NCI-H82 treated with DMSO at 0.1 percent for 48 hours (cell line): Measurements from ENCODE around the gene CHD3.
A peak's percentile ranks its signal among the peaks of the same experiment; 100 is the strongest.

Source experiments
- DNase-seq: peaks from one replicate; lab custom pipeline; 2025; ENCODE audit not compliant: unreplicated experiment; lab: John Stamatoyannopoulos, UW

Gene CHD3

DNA sequence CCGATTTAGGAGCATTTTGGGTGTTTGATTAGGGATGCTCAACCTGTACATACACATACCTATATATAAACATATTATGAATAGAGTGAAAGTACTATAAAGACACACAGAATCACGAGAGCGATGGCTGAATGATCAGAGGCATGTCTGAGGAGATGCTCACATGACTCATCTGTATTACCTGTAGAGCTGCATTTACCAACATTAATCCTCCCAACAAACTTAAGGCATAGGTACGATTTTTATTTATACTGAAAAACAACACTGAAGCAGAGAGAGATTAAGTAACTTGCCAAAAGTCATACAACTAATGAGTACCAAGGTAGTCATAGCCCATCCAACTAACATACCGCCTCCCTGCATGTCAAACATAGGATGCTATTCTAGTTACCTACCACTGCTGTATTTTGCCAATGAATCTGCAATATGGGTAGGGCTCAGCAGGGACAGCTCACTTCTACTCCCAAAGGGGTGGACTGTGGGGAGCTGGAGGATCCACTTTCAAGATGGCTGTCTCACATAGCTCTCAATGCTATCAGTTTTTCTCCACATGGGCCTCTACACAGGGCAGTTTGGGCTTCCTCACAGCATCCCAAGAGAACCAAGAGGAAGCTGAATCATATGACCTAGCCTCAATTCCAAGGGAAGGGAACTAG lies 23.5 kb upstream of the CHD3 start:
- no peak for DNase-seq

DNA sequence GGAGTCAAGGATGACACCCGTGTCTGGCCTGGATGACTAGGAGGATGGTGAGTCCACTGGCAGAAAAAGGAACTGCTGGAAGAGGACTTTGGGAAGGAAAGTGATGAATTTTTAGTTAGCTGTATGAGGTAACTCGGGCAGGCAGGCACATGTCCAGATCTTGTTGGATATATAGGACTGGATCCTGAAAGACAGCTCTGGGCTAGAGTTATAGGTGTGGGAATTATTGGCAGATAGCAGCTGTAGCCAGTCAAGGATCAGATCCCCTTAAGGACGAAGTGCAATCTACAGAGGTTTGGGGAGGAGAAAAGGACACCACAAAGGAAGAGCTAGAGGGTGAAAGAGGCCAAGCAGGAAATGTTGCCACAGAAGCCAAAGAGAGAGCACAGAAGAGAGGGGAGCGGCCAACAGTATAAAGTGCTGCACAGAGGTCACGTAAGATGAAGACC lies 20.7 kb upstream of the CHD3 start:
- no peak for DNase-seq

DNA sequence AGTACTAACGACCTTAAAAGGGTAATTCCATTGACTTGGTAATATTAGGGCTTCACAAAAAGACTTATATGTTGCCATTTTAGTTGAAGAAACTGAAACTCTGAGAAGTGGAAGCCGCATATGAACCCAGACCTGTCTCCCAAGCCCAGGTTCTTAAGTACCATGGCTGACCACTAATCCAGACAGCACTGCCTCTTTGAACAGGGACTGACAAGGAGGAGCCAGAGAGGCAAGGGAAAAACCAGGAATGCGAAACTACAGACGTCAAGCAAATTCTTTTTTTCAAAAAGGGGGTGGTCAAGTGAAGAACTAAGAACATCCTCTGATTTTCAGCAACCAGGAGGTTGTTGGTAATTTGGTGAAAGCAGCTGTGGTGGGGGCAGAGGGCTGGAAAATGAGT lies 15.5 kb upstream of the CHD3 start:
- no peak for DNase-seq

DNA sequence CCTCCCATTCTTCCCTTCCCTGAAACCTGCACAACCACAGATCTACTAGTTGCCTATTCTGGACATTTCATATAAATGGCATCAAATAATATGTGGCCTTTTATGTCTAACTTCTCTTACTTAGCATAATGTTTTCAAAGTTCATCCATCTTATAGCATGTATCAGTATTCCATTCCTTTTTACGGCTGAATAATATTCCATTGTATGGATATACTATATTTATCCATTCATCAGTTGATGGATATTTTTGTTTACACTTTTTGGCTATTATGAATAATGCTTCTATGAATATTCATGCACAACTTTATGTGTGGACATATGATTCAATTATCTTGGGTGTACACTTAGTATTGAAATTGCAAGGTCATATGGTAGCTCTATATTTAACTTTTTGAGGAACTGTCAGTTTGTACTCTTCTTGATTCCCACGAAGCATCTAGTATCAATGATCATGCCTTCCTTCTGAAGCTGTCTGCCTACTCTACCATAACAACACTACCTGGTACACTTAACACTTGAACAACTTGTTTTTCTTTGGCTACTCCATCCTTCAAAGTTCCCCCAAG lies 12.7 kb upstream of the CHD3 start:
- DNase-seq: no peak

DNA sequence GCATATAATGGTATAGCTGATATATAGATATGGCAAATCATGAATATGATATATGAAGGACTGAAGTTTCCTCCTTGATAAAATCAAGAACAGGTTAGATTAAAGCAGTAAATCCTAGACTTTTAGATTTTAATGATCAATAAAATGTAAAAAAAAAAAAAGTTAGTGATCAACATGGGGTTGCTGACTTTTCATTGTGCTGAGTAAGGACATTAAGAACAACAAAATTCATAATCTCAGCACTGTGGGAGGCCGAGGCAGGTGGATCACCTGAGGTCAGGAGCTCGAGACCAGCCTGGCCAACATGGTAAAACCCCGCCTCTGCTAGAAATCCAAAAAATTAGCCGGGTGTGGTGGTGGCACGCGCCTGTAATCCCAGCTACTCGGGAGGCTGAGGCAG lies 10.4 kb upstream of the CHD3 start:
- no peak for DNase-seq

DNA sequence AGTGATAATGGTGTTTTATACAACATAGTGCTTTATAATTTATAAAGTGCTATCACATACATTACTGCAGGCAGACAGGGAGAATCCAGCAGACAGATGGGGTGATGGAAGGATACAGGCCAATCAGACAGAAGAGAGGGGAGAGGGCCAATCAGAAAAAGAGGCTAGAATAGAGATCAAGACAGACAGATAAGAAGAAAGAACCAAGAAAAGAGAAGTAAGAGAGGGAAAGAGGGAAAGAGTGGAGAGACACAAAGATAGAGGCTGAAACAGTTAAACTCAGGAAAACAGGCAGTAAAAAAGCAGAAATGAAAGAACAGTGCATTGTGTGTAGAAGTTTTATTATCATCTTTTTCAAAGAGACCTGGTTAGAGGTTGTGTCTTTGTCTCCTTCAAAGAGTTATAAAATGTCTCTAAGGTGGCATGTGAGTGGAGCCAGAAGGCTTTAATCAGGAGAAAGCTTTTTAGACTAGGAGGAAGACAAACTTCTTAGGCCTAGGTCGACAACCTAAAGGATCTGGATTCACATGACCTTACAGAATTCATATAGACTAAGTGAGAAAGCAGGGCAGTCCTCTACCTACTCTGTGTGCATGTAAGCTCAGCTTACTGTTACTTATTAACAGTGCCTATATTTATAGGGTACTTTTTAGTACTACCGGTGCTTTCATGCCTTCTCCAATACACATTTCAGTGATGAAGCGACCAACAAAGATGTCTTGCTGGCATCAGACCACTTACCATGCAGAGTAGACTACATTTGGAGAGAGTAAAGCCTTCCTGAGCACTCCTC lies 8.3 kb upstream of the CHD3 start:
- peak; percentile 70 for DNase-seq

DNA sequence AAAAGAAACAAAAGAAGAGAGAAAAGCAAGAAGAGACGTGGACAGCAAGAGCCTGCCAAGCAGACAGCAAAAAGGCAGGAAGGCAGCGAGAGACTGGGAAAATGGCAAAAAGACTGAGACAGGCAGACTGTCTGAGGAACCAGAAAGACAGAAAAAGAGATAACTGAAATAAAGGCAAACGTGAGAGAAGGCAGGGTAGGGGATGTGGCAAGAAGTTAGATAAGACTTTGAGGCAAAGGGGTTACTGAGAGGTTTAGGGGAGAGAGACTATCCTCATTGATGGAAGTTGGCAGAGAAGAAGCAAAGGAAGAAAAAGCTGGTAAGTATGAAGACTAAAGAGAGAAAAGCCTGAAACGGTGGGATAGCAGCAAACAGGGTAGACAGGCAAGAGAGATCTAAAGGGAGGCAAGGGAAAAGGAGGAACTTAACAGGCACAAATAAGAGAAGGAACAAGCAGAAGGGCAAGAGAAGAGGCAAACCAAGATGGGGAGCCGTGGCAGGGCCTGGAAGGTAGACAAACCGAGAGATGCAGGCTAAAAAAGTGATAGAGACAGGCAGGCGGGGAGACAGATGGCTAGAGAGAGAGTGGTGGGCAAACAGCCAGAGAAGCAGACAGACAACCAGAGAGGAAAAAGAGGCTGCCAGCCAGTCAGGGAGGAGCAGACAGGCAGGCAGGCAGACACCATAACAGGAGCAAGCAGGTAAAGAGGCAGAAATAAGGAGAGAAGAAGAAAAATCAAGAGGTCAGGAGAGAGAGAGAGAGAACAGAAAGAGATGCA lies 7.1 kb upstream of the CHD3 start:
- peak; percentile 88 for DNase-seq

DNA sequence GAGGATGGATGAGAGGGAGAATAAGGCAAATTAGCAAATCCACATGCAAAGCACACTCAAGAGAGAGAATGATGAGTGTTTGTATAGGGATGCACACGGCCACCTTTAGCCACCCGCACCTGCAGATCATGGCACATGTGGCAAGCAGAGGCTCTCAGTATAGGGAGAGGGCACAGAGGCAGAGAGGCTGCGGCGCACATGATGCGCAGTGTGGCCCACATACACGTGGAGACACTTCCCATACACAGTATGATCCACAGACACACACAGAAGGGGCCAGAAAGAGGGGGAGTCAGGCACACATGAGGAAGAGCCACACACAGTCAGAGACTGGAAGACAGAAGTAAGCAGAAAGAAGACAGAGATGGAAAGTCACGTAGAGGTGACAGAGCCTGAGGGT lies 6.5 kb upstream of the CHD3 start:
- no peak for DNase-seq

DNA sequence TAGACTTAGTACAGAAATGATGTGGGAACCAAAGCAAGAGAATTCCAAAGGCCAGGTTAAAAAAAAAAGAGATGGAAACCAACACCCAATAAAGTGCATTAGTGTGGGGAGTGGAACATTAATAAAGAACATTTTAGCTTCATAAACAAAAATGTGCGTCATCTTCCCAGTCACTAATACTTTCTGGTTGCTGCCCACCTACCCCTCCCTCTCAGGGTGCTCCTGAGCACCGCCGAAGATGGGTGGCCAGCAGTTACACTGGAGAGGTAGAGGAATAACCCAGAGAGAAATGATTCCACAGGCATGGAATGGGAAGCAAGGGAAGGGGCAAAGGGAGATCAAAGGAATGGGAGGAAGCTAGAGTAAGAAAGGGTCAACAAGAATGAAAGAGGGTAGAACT lies 6.0 kb upstream of the CHD3 start:
- DNase-seq: peak; percentile 49

DNA sequence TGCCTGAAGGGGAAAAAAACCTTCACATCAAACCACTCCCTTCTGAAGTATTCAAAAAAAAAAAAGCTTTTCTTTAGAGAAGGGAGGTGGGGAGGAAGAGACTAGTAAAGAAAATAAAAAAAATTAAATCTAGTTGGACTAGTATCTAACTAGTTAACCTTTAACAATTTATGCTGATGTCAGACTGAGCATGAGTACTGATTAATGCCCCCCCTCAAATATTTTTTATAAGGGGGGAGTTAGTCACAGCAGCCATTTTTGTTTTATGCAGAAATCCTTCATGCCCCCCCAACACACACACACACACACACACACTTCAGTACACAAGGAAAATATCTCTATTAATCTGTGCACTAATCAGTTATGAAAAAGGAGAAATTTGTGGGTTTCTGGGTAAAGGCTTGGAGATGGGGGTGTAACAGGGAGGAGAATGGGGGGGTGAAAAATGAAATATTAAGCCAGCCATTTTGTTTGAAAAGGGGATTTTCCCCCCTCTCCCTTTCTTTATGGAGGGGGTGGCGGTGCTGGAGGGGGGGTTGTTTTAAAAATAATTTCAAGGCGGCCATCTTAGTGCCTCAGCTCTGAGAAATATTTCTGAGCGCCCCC lies 4.7 kb upstream of the CHD3 start:
- DNase-seq: peak; percentile 25

DNA sequence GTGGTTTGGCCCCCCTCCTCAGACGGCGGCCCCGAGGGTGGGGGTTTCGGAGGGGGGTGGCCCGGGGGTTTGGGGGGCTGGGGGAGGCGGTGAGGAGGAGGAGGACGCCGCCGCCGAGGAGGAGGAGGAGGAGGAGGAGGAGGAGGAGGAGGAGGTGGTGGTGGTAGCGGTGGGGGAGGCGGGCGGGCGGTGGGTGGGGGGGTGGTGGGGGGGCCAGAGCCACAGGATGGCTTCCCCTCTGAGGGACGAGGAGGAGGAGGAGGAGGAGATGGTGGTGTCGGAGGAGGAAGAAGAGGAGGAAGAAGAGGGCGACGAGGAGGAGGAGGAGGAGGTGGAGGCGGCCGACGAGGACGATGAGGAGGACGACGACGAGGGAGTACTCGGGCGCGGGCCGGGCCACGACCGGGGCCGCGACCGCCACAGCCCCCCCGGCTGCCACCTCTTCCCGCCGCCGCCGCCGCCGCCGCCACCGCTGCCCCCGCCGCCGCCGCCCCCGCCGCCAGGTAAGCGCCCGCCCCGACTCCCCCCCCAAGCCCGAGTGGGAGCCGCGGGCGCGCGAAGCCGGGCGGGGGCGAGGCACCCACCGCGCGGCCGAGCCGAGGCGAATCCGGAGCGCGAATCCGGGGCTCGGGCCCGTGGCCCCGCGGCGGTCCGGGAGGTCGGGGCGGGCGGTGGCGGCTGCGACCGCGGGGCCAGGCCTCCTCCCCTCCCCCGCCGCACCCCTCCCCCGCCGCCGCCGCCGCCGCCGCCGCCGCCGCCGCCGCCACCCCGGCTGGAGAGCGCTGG lies 3.8 kb upstream of the CHD3 start:
- DNase-seq: no peak

DNA sequence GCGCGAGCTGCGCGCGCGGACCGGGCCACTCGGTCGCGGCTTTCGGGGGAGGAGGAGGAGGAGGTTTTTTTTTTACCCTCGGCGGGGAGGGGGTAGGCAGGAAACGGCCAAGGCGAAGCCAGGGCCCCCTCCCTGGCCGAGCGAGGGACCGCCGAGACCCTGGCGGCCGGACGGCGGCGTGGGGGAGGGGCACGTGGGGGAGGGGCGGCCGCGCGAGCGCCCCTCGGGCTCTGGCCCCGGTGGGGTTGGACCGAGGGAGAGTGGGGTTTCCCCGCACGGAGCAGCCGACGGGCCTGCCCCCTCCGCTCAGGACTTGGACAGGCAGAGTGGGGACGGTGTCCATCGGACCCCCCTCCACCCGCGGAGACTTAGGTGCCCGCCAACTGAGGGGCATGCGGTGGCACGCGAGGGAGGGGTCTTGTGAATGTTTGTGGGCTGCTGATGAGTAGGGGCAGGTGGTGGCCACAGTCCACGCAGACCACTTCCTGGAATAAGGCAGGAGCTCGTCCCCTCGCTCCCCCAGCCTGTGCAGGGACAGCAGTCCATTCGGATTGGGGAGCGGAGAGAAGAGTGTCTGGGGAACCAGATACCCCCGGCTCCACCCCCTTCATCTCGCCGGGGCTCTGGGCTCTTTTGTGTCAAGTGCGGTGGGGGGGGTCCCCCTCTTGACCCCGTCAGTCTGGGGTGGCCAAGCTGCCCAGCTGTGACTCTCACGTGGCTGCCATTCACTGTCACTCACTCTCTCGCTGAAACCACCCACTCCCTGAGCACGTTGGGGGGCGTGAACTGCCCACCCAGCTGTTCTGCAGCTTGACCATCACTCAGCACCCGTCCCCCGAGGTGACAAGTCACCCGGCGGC lies 3.0 kb upstream of the CHD3 start:
- DNase-seq: peak; percentile 41

DNA sequence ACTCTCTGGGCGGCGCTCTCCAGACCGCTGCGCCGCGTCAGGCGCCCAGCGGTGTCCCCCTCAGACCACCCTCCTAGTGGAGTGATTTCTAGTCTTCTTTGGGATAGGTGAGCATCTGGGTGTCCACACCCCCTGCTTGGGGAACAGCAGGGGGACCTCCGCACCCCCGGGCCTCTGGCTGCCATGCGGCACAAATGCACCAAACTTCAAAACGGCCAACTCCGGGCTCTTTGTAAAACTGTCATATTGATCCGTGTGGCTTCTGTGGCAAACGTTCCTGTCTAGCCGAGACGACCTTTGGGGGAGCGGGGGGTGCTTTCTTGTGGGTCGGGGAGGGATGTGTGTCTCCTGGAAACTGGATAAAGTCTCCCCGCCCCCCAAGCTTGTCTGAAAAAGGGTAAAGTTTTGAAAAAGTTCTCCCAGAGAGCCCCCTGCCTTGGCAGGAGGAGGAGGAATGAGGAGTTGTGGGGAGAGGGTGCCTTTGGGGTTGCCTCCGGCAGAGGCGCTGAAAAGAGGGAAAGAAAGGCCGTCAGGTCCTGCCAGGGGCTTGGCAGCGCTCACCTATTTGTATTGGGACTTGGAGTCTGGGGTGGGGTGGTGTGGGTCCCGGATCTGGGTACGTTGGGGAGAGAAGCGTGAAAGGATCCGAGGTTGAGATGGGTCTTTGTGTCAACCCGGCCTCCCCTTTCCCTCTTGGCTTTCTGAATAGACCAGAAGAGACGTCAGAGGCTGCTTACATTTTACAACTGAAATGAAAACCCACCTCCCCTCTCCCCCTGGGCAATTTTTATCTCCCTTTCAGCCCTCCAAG lies 2.2 kb upstream of the CHD3 start:
- peak; percentile 42 for DNase-seq

DNA sequence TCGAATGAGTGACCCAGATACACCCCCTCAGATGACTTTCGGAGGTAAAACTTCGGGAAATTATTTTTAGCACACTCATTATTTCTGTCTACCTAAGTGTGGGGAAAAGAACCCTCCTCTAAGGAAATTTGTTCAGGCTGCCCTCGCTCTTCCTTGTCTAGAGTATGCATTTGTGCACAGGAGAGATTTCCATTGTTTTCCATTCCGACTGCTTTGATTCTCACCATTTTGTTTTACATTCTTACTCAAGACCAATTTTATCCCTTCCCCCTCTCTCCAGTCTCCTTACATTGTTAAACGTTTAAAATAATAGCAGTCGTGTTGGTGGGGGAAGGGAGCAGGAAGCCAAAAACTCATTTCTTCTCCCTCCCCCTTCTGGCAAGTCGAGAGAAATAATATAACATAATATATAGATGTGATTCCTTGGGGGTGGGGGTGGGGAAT lies 1.5 kb upstream of the CHD3 start:
- DNase-seq: no peak

DNA sequence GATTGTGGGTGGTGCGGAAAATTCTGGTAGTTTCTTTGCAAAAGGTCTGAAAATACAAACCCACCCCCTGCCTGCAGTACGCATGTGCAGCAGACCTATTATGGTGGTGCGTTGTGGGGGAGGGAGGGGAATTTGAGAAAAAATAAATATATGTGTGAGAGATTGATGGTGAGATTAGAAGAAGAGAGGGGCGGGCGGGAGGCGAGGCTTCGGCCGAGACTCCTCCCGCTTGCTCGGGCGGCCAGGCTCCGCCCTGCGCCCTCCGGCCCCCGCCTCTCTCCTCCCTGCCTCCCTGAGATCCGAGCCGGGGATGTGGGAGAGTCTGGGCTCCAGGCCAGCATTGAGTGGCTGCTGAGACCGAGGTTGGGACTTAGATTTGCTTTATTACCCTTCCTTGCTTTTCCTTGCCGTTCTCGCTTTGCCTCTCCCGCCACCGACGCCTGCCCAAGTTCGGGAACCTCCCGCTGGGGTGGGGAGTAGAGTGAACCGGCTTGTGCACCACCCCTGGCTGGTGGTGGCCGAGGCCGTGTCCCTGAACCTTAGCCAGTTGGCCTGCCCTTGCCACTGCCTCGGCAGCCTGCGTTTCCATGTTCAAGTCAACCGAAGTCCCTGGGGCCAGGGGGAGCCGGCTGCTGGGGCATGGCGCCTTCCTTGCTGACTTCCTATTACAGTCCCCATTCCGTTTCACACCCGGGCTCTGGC lies 956 bp upstream of the CHD3 start:
- peak; percentile 91 for DNase-seq

DNA sequence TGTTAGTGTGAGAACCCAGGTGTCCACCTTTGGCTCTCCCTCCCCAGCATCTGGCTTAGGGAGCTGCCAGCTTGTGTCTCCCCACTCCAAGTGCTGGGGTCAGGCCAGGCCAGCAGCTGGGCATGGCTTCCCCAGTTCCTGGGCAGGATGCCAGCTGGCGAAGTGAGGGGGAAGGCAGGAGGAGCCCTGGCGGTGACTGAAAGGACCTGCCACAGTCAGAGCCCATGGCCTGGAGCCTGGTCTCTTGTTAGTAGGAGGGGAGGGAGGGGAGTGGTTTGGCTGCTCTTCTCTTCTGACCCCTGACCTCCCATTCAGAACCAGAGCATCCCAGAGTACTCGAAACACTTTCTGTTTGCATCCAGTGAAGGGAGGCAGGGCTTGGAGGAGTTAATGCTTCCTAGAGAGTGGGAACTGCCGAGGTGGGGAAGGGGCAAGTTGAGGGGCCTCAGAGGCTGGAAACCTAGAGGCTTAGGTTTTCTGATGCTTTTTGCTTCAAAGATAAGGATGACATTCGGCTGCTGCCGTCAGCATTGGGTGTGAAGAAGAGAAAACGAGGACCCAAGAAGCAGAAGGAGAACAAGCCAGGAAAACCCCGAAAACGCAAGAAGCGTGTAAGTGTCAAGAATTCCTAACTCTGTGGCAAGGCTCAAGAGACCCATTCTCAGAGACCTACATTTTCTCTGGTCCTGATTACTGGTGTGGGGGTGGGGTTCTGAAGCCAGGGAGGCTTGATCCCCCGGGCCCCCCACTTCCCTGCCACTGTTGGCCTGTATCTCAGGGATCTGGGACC lies 772 bp downstream of the CHD3 start:
- DNase-seq: peak; percentile 50
